ENCODE data around the gene GCFC2.
A peak's percentile ranks its signal among the peaks of the same experiment; 100 is the strongest.
"Not testable (repeated sequence)": the region's sequence is repeated elsewhere in the genome, so short reads cannot be mapped to it uniquely, and the experiment has no call there.

The GCFC2 gene

GRCh38 chr2:75679556-75679955 lies 31.2 kb downstream of the GCFC2 start:
- DNase-seq, result no peak

GRCh38 chr2:75676464-75676863 lies 34.3 kb downstream of the GCFC2 start:
- DNase-seq, result no peak

- DNase-seq, result no peak
These were observed 34.8 kb downstream of the GCFC2 start for GRCh38 chr2:75675908-75676307.

- DNase-seq, result not testable (repeated sequence)
These were observed 35.3 kb downstream of the GCFC2 start for GRCh38 chr2:75675423-75675822.

- peak; percentile 4 for DNase-seq
These were observed 42.8 kb downstream of the GCFC2 start for GRCh38 chr2:75667884-75668283.

GRCh38 chr2:75666911-75667310 lies 43.8 kb downstream of the GCFC2 start:
- no peak for DNase-seq

- no peak for DNase-seq
These were observed 52.9 kb downstream of the GCFC2 start for GRCh38 chr2:75657798-75658197.

- no peak for DNase-seq
These were observed 54.2 kb downstream of the GCFC2 start for GRCh38 chr2:75656563-75656962.

GRCh38 chr2:75655861-75656260 lies 54.9 kb downstream of the GCFC2 start:
- DNase-seq, result no peak

GRCh38 chr2:75654012-75654411 lies 56.7 kb downstream of the GCFC2 start:
- DNase-seq, result no peak

GRCh38 chr2:75647771-75648170 lies 62.9 kb downstream of the GCFC2 start:
- DNase-seq, result no peak

GRCh38 chr2:75646583-75647425 lies 63.9 kb downstream of the GCFC2 start, which contains the start of gene MRPL19:
TSS of gene MRPL19 (plus strand) at chr2:75646783. CDS start at chr2:75646808, 25 bp downstream.
- DNase-seq, result peak; percentile 97

- DNase-seq, result no peak
These were observed 64.6 kb downstream of the GCFC2 start for GRCh38 chr2:75646090-75646582.

- DNase-seq, result no peak
These were observed 65.1 kb downstream of the GCFC2 start for GRCh38 chr2:75645643-75646042.

GRCh38 chr2:75643980-75644379 lies 66.7 kb downstream of the GCFC2 start:
- no peak for DNase-seq

GRCh38 chr2:75641587-75641986 lies 69.1 kb downstream of the GCFC2 start:
- DNase-seq, result no peak

- peak; percentile 67 for DNase-seq
These were observed 70.0 kb downstream of the GCFC2 start for GRCh38 chr2:75640621-75641121.

- DNase-seq, result no peak
These were observed 73.1 kb downstream of the GCFC2 start for GRCh38 chr2:75637568-75637967.

GRCh38 chr2:75634945-75635344 lies 75.8 kb downstream of the GCFC2 start:
- no peak for DNase-seq

GRCh38 chr2:75633620-75634019 lies 77.1 kb downstream of the GCFC2 start:
- DNase-seq, result no peak

- DNase-seq, result no peak
These were observed 77.9 kb downstream of the GCFC2 start for GRCh38 chr2:75632813-75633212.

- peak; percentile 38 for DNase-seq
These were observed 78.5 kb downstream of the GCFC2 start for GRCh38 chr2:75632091-75632701.

- DNase-seq, result peak; percentile 68
These were observed 82.7 kb downstream of the GCFC2 start for GRCh38 chr2:75627902-75628504.
